Measurements from ENCODE around the gene EFHB. TPM values are rescaled to one million over a fixed set of nuclear protein-coding genes. Genes with fewer than 3 reads are reported as not detected.
"Not testable (repeated sequence)": the region's sequence is repeated elsewhere in the genome, so short reads cannot be mapped to it uniquely, and the experiment has no call there.

Gene EFHB
- total RNA-seq, 1 donor from 2014 or later: 2.0 TPM

GRCh38 chr3:19877656-19878055, 56.4 kb downstream of the EFHB start:
- H3K4me1 ChIP-seq: peaks cover 11% of the 10 kb centered on the region
- no peaks in the 10 kb centered on the region for H3K9me3 ChIP-seq (ENCODE audit: low read depth)
- Mint-ChIP-seq H3K4me1 (peaks cover 15% of the 10 kb centered on the region), H3K9me3 (peaks cover 5% of the 10 kb centered on the region), H3K27me3 (ENCODE audit: insufficient read depth, low read depth) (peaks cover 4% of the 10 kb centered on the region), H3K27ac (no peak overlapping the region), H3K4me3 (no peak overlapping the region), H3K36me3 (no peaks in the 10 kb centered on the region)
- no peaks in the 10 kb centered on the region for H4K20me1 ChIP-seq (ENCODE audit: low read depth)
- H3K36me3 ChIP-seq: no peaks in the 10 kb centered on the region
- H3K4me2 ChIP-seq: no peak overlapping the region
- DNase-seq (ENCODE audit: low spot score): no peak
- no peaks in the 10 kb centered on the region for H3F3A ChIP-seq (ENCODE audit: low read depth)
- no peak overlapping the region for H3K27ac ChIP-seq
- TF ChIP-seq CTCF (IDR thresholded peaks at IDR 0.05) (no peak), EZH2phosphoT487 (IDR thresholded peaks at IDR 0.05) (no peak), EZH2 (IDR thresholded peaks at IDR 0.05) (no peak)
- H3K9ac ChIP-seq: no peak overlapping the region
- H2AFZ ChIP-seq (replicated peaks): no peak overlapping the region
- H3K27me3 ChIP-seq: no peaks in the 10 kb centered on the region
- no peak overlapping the region for H3K4me3 ChIP-seq
- no peaks in the 10 kb centered on the region for H3K79me2 ChIP-seq (ENCODE audit: low read depth)

GRCh38 chr3:19866751-19867347, 67.2 kb downstream of the EFHB start:
- Histone ChIP-seq H4K20me1 (ENCODE audit: low read depth) (no peaks in the 10 kb centered on the region), H3K4me3 (no peak overlapping the region), H3F3A (ENCODE audit: low read depth) (no peaks in the 10 kb centered on the region), H3K36me3 (no peaks in the 10 kb centered on the region), H3K79me2 (ENCODE audit: low read depth) (no peaks in the 10 kb centered on the region), H2AFZ (replicated peaks) (peak overlapping the region; percentile 40), H3K4me1 (peaks cover 4% of the 10 kb centered on the region), H3K27me3 (no peaks in the 10 kb centered on the region), H3K9me3 (ENCODE audit: low read depth) (no peaks in the 10 kb centered on the region), H3K9ac (no peak overlapping the region), H3K4me2 (no peak overlapping the region), H3K27ac (no peak overlapping the region)
- no peak overlapping the region for H3K4me3 Mint-ChIP-seq
- DNase-seq (ENCODE audit: low spot score): peak; percentile 77
- H3K36me3 Mint-ChIP-seq: no peaks in the 10 kb centered on the region
- peaks cover 8% of the 10 kb centered on the region for H3K9me3 Mint-ChIP-seq
- TF ChIP-seq CTCF (IDR thresholded peaks at IDR 0.05) (peak; percentile 88), EZH2 (IDR thresholded peaks at IDR 0.05) (no peak)
- H3K27ac Mint-ChIP-seq: no peak overlapping the region
- peaks cover 2% of the 10 kb centered on the region for H3K4me1 Mint-ChIP-seq
- no peaks in the 10 kb centered on the region for H3K27me3 Mint-ChIP-seq (ENCODE audit: insufficient read depth, low read depth)

- not testable (repeated sequence) for H3K27ac ChIP-seq; H4K20me1 ChIP-seq (ENCODE audit: low read depth); H3K9me3 ChIP-seq (ENCODE audit: low read depth); H3K4me2 ChIP-seq; H3K4me3 ChIP-seq; H3K27me3 ChIP-seq; H3K9ac ChIP-seq; H3K36me3 Mint-ChIP-seq; H3K36me3 ChIP-seq; H3K4me1 ChIP-seq; H3K27me3 Mint-ChIP-seq (ENCODE audit: insufficient read depth, low read depth); H3K27ac Mint-ChIP-seq; H3K79me2 ChIP-seq (ENCODE audit: low read depth); H3F3A ChIP-seq (ENCODE audit: low read depth); H2AFZ ChIP-seq (replicated peaks); H3K4me3 Mint-ChIP-seq; H3K4me1 Mint-ChIP-seq
- DNase-seq (ENCODE audit: low spot score): peak; percentile 13
- peaks cover 18% of the 10 kb centered on the region for H3K9me3 Mint-ChIP-seq
Observed at GRCh38 chr3:19855318-19855717, 78.7 kb downstream of the EFHB start.

- not testable (repeated sequence) for H4K20me1 ChIP-seq (ENCODE audit: low read depth); H3F3A ChIP-seq (ENCODE audit: low read depth); H3K4me1 ChIP-seq; H3K27me3 Mint-ChIP-seq (ENCODE audit: insufficient read depth, low read depth); H3K79me2 ChIP-seq (ENCODE audit: low read depth); H3K4me3 ChIP-seq; H3K4me1 Mint-ChIP-seq; H3K36me3 Mint-ChIP-seq; H3K27ac Mint-ChIP-seq; H3K27me3 ChIP-seq; H3K4me3 Mint-ChIP-seq; H3K27ac ChIP-seq; DNase-seq (ENCODE audit: low spot score); H3K4me2 ChIP-seq; H3K36me3 ChIP-seq; H3K9me3 Mint-ChIP-seq; H3K9ac ChIP-seq; H2AFZ ChIP-seq (replicated peaks); H3K9me3 ChIP-seq (ENCODE audit: low read depth)
Observed at GRCh38 chr3:19846609-19847008, 87.4 kb downstream of the EFHB start.

Other genes starting within 250 kb of the EFHB start
- gene RAB5A, start 12.9 kb upstream of the EFHB start, total RNA-seq (ENCODE audit: low replicate concordance): 60.5 and 96.3 TPM in 2 replicates
- gene PP2D1, start 78.0 kb upstream of the EFHB start, total RNA-seq (ENCODE audit: low replicate concordance): not detected in 2 replicates
- gene KAT2B, start 106.2 kb upstream of the EFHB start, total RNA-seq (ENCODE audit: low replicate concordance): 11.4 and 21.6 TPM in 2 replicates

All from neural progenitor cell (in vitro differentiated cells).